Adrenal gland (tissue), 5 donors: ENCODE data around the gene NEGR1.

Experiments used
- CTCF ChIP-seq, 6 experiments: fragments of 450-650 bp in 4 of 6; fragments of 200-600 bp in 2 of 6; sonication (generic) in 1 of 6; IDR thresholded peaks; 1 replicate in 5 of 6; 2 replicates in 1 of 6; pipeline versions ENCODE4 v1.5.1 to v1.8.0; 2016 to 2021; ENCODE audit warnings: antibody characterized with exemption in 6 of 6, mild to moderate bottlenecking in 2 of 6, moderate library complexity in 1 of 6
- POLR2A ChIP-seq, 2 donors: fragments of 450-650 bp; IDR thresholded peaks; one replicate each; pipeline ENCODE4 v1.6.1; 2017; ENCODE audit warnings: antibody characterized with exemption in 2 of 2, mild to moderate bottlenecking in 2 of 2, moderate library complexity in 1 of 2
- donor health status: DM: no; HTN: no; CAD: no.

- TF ChIP-seq CTCF (IDR thresholded peaks at IDR 0.05): no peak
- TF ChIP-seq POLR2A (IDR thresholded peaks at IDR 0.05): no peak
Observed at GRCh38 chr1:71899881-71900280, 382.5 kb downstream of the NEGR1 start.
